ENCODE results near the gene ISX.

ISX gene

DNA sequence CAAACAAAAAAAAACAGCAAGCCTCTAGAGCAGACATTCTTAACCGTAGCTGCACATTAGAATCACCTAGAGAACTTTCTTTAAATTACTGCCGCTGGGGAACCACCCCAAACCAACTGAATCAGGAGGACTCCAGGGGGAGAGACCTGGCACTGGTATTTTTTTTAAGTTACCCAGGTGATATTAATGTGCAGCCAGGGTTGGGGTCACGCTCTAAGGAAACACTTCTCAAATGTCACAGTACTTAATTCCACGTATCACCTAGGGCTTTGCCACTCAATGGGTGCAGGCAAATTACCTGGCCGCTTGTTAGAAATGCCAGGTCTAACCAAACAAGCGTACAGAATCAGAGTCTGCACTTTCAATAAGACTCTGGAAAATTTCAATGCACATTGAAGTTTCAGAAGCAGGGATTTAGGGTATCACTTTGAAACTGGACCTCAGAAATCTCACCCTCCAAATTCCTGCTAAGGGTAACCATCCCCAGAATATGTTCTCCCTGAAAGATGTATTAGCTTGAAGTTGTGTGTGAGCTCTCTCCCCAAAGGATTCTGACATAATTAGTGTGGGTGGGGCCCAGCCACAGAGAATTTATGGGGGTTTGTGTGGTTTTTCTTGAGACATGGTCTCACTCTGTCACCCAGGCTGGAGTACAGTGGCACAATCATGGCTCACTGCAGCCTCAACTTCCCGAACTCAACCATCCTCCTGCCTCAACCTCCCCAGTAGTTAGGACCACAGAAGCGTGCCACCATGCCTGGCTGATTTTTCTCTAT, 12.7 kb upstream of the ISX start:
- DNase-seq: no peak

GRCh38 chr22:35054064-35054463, 11.9 kb upstream of the ISX start:
- DNase-seq: no peak

GRCh38 chr22:35056486-35056885, 9.5 kb upstream of the ISX start:
- DNase-seq: no peak

GRCh38 chr22:35057155-35057554, 8.8 kb upstream of the ISX start:
- DNase-seq: no peak

- DNase-seq: no peak
These were observed 6.3 kb upstream of the ISX start for GRCh38 chr22:35059632-35060031.

DNA sequence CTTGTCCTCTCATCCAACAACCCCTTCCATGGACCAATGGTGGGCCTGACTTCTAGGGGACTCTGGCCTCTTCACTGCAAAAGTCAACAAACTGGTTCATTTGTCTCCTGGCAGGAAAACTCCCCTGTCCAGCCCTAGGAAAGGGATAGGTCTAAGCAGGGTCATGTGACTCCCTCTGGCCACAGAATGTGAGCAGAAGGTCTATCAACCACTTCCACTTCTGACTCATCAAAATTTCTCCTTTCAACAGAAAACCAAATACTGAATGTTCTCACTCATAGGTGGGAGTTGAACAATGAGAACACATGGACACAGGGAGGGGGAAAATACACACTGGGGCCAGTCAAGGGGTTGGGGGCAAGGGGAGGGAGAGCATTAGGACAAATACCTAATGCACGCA, 1.3 kb upstream of the ISX start:
- no peak for DNase-seq

DNA sequence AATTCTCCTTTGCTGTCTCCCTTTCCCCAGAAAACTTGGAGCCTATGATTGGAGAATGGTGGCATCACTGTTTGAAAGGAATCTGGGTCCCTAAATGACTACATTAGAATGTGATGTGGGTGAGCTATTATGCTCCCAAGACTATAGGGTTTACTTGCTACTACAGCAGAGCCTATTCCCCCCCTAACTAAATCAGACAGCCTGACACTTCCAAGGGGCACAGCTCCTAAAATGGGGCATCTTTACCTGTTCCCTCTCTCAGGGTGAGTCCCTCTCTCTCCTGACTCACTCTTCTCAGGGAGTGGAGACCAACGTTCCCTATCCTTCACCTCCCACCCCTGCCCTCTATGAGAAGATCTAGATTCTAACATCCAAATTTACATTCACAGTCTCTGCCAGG, 775 bp upstream of the ISX start:
- DNase-seq: no peak

- DNase-seq: no peak
These were observed 810 bp downstream of the ISX start for GRCh38 chr22:35066768-35067167.

GRCh38 chr22:35069541-35069940, 3.6 kb downstream of the ISX start:
- no peak for DNase-seq

GRCh38 chr22:35070451-35071093, 4.6 kb downstream of the ISX start:
- DNase-seq: no peak

DNA sequence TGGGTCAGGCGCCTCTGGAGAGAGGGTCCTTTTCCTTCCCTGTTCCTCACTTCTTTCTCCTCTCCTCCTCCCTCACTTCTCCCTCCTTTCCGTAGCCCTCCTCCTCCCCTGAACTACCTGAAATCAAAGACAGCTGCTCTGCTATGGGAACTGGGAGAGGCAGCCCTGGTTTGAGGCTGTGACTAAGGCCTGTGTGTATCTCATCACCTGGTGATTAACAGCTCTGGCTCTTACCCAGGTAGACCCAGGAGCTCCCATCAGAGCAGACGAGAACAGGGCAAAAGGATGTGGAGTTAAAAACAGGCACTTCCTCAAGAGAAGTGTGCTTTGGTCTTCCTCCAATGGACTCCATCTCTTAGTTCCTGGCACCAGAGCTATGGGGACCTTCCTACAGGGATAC, 5.8 kb downstream of the ISX start:
- no peak for DNase-seq

DNA sequence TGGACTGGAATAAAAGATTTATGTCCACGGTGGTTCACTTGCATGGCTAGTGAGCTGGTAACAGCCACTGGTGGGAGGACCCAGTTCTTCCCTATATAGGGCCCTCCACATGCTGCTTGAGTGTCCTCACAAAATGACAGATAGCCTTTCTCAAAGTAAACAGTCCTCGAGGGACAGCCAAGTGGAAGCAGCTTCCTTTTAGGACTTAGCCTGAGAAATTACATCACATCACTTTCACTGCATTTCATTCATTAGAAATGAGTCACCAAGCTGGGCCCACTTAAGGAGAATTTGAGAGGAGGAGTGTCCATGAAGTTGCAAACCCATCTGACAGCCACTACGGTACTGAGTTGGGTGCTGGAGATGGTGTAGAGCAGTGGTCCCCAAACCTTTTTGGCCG, 7.0 kb downstream of the ISX start:
- no peak for DNase-seq

DNA sequence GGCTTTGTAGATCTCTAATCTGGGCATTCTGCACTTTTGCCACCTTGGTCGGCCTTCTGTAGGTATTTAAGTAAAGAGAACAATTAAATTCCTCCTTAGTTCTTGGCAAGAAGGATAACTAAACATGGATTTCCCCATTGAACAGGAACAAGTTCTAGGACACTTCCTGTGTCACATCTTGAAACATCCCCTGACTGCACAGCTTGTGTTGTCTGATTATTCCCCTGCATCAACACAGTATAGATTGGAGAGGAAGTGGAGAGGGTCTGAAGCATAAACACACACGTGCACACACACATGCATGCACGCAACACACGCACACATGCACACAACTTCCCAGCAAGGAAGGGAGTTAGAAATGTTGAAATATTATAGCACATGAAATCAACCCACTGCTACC, 8.6 kb downstream of the ISX start:
- DNase-seq: no peak

DNA sequence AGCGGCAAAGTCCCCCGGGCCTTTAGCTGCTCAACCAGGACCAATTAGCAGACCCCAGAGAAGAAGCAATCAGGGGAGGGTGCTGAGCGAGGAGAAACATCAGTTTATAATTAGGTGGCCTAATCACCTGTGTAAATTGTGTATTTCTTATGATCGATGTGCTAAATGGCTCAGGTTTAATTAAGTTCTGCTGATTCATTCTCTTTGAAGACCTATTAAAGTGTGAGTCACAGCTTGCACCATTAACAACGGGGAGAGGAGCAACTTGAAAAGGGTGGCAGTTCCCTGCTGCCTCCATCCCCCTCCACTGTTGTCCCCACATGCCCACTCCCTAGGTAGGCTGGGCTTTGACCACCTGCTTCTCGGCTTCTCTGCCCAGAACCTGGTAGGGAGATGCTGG, 10.7 kb downstream of the ISX start:
- DNase-seq: no peak

GRCh38 chr22:35085621-35086020, 19.7 kb downstream of the ISX start:
- DNase-seq: no peak

DNA sequence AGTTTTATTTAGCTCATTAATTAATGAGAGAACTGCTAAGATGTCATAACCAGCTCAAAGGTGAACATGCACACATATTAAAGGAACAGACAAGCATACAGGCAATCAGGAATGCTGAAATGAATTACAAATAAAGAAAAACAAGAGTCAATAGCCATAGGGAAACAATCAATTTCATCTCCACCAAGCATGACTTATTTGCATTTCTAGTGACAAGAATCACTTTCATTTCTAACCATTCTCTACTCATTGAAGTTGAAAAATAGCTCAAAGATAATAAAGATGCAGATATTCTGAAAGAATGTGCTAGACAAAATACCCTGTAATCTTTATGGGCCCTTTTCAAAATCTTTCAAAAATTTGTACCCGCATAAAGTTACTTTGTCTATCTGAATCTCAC, 23.2 kb downstream of the ISX start:
- no peak for DNase-seq

DNA sequence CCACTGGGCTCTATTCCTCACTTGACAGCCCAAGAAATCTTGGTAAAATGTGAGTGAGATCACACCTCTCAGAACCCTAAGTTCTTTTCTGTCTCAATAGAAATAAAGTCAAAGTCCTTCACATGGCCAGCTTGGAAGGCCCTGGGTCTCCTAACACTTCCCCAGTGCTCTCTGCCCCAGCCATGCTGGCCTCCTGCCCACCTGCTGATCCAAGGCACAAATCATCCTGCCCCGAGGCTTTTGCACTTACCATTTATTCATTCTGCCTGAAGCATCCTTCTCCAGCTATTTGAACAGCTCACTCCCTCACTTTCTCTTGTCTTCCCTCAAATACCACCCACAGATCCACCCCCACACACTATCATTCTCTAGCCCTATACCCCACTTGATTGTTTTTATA, 26.4 kb downstream of the ISX start:
- no peak for DNase-seq

DNA sequence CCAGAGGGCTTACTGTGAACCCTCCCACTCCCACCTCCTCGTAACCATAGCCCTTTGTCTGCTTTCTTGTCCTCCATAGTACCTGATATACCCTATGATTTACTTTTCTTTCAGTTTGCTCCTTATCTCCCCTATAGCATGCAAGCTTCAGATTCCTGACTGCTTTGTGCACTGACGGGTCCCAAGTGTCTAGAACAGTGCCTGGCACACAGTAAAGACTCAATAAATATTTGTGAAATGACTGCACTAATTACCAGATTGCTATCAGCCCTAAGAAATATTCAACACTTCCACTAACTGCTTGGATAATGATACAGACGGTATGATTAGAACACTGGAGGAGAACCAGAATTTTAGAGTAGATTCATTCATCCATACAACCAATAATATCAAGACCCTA, 33.0 kb downstream of the ISX start:
- DNase-seq: no peak

DNA sequence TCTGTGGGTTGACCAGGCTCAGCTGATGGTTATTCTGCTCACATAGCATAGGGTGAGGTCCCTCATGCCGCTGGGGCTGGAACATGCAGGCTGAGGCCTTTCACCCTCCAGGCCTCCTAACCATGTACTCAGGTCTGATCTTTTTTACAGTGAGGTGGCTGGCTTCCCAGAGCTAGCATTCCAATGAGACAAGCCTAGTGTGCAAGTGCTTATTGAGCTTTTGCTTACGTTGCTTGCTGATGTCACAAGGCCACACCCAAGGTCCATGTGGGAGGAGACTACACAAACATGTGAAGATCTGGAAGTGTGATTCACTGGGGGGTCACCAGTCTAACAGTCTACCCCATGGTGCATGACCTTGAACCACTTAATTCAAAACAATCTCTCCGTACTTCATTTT, 33.9 kb downstream of the ISX start:
- DNase-seq: no peak

GRCh38 chr22:35102663-35103062, 36.7 kb downstream of the ISX start:
- no peak for DNase-seq

GRCh38 chr22:35103761-35104160, 37.8 kb downstream of the ISX start:
- DNase-seq: no peak

- DNase-seq: no peak
These were observed 38.5 kb downstream of the ISX start for GRCh38 chr22:35104491-35104890.

- DNase-seq: no peak
These were observed 43.7 kb downstream of the ISX start for GRCh38 chr22:35109616-35110015.

GRCh38 chr22:35111244-35111643, 45.3 kb downstream of the ISX start:
- DNase-seq: no peak

- no peak for DNase-seq
These were observed 47.4 kb downstream of the ISX start for GRCh38 chr22:35113341-35113740.
